Measurements from ENCODE around the gene MICALL1.

MICALL1 gene

GRCh38 chr22:37989146-37990045, 83.3 kb downstream of the MICALL1 start:
- Histone ChIP-seq H3K4me3 (ENCODE audit: low read depth in 1 of 2, low read length in 1 of 2) (no peak overlapping the region), H3K9me3 (no peaks in the 10 kb centered on the region), H3K4me1 (ENCODE audit: control insufficient read depth in 1 of 2, insufficient read depth in 1 of 2, low read depth in 1 of 2, low read length in 1 of 2) (no peaks in the 10 kb centered on the region), H3K36me3 (no peaks in the 10 kb centered on the region), H3K27me3 (no peaks in the 10 kb centered on the region), H3K27ac (no peak overlapping the region)
- TF ChIP-seq CTCF (IDR thresholded peaks at IDR 0.05), result no peak

GRCh38 chr22:37990301-37990700, 84.2 kb downstream of the MICALL1 start:
- Histone ChIP-seq H3K4me3 (ENCODE audit: low read depth in 1 of 2, low read length in 1 of 2) (no peak overlapping the region), H3K36me3 (no peaks in the 10 kb centered on the region), H3K9me3 (no peaks in the 10 kb centered on the region), H3K27me3 (no peaks in the 10 kb centered on the region), H3K27ac (no peak overlapping the region), H3K4me1 (ENCODE audit: control insufficient read depth in 1 of 2, insufficient read depth in 1 of 2, low read depth in 1 of 2, low read length in 1 of 2) (no peaks in the 10 kb centered on the region)
- TF ChIP-seq CTCF (IDR thresholded peaks at IDR 0.05), result no peak

GRCh38 chr22:37990862-37991261, 84.8 kb downstream of the MICALL1 start:
- no peaks in the 10 kb centered on the region for H3K4me1 ChIP-seq (ENCODE audit: control insufficient read depth in 1 of 2, insufficient read depth in 1 of 2, low read depth in 1 of 2, low read length in 1 of 2)
- no peak for TF ChIP-seq CTCF (IDR thresholded peaks at IDR 0.05)
- no peaks in the 10 kb centered on the region for H3K27me3 ChIP-seq
- H3K4me3 ChIP-seq (ENCODE audit: low read depth in 1 of 2, low read length in 1 of 2), result no peak overlapping the region
- H3K27ac ChIP-seq, result no peak overlapping the region
- H3K9me3 ChIP-seq, result no peaks in the 10 kb centered on the region
- no peaks in the 10 kb centered on the region for H3K36me3 ChIP-seq

- H3K27me3 ChIP-seq, result no peaks in the 10 kb centered on the region
- no peaks in the 10 kb centered on the region for H3K9me3 ChIP-seq
- no peaks in the 10 kb centered on the region for H3K4me1 ChIP-seq (ENCODE audit: control insufficient read depth in 1 of 2, insufficient read depth in 1 of 2, low read depth in 1 of 2, low read length in 1 of 2)
- H3K27ac ChIP-seq, result no peak overlapping the region
- H3K36me3 ChIP-seq, result no peaks in the 10 kb centered on the region
- no peak for TF ChIP-seq CTCF (IDR thresholded peaks at IDR 0.05)
- no peak overlapping the region for H3K4me3 ChIP-seq (ENCODE audit: low read depth in 1 of 2, low read length in 1 of 2)
These were observed 85.8 kb downstream of the MICALL1 start for GRCh38 chr22:37991731-37992442.

Measured in neutrophil (primary cell).